ENCODE measurements around the gene TBL1XR1.

The TBL1XR1 gene

GRCh38 chr3:177126015-177126773, 71.1 kb downstream of the TBL1XR1 start:
- H3K4me1 ChIP-seq (ENCODE audit: control insufficient read depth, insufficient read depth, low read length) = peaks cover 53% of the 10 kb centered on the region
- H3K9me3 ChIP-seq (ENCODE audit: control insufficient read depth, insufficient read depth, low read depth, low read length) = no peaks in the 10 kb centered on the region
- H3K36me3 ChIP-seq (ENCODE audit: control insufficient read depth, insufficient read depth, low read length) = peaks cover 8% of the 10 kb centered on the region; the same call in 1 of the 2 replicates
- H3K9ac ChIP-seq (ENCODE audit: low read length) = no peak overlapping the region
- H3K4me3 ChIP-seq (ENCODE audit: low read depth, low read length) = no peak overlapping the region
- H3K27ac ChIP-seq (ENCODE audit: low read depth, low read length) = no peak overlapping the region
- no peaks in the 10 kb centered on the region for H3K27me3 ChIP-seq (ENCODE audit: control insufficient read depth, insufficient read depth, low read length)

GRCh38 chr3:177124882-177125281, 72.4 kb downstream of the TBL1XR1 start:
- peaks cover 2% of the 10 kb centered on the region; the same call in 1 of the 2 replicates for H3K36me3 ChIP-seq (ENCODE audit: control insufficient read depth, insufficient read depth, low read length)
- peaks cover 62% of the 10 kb centered on the region for H3K4me1 ChIP-seq (ENCODE audit: control insufficient read depth, insufficient read depth, low read length)
- no peaks in the 10 kb centered on the region for H3K9me3 ChIP-seq (ENCODE audit: control insufficient read depth, insufficient read depth, low read depth, low read length)
- no peak overlapping the region for H3K4me3 ChIP-seq (ENCODE audit: low read depth, low read length)
- no peak overlapping the region for H3K27ac ChIP-seq (ENCODE audit: low read depth, low read length)
- H3K9ac ChIP-seq (ENCODE audit: low read length) = no peak overlapping the region
- H3K27me3 ChIP-seq (ENCODE audit: control insufficient read depth, insufficient read depth, low read length) = no peaks in the 10 kb centered on the region

- Histone ChIP-seq H3K9ac (ENCODE audit: low read length) (no peak overlapping the region), H3K27ac (ENCODE audit: low read depth, low read length) (no peak overlapping the region), H3K9me3 (ENCODE audit: control insufficient read depth, insufficient read depth, low read depth, low read length) (no peaks in the 10 kb centered on the region), H3K4me3 (ENCODE audit: low read depth, low read length) (no peak overlapping the region), H3K36me3 (ENCODE audit: control insufficient read depth, insufficient read depth, low read length) (no peaks in the 10 kb centered on the region; the same call in 1 of the 2 replicates), H3K27me3 (ENCODE audit: control insufficient read depth, insufficient read depth, low read length) (no peaks in the 10 kb centered on the region), H3K4me1 (ENCODE audit: control insufficient read depth, insufficient read depth, low read length) (peaks cover 66% of the 10 kb centered on the region)
These were observed 73.5 kb downstream of the TBL1XR1 start for GRCh38 chr3:177123822-177124221.

- H3K4me3 ChIP-seq (ENCODE audit: low read depth, low read length) = no peak overlapping the region
- H3K4me1 ChIP-seq (ENCODE audit: control insufficient read depth, insufficient read depth, low read length) = peaks cover 70% of the 10 kb centered on the region
- H3K27me3 ChIP-seq (ENCODE audit: control insufficient read depth, insufficient read depth, low read length) = no peaks in the 10 kb centered on the region
- no peaks in the 10 kb centered on the region for H3K9me3 ChIP-seq (ENCODE audit: control insufficient read depth, insufficient read depth, low read depth, low read length)
- no peak overlapping the region for H3K27ac ChIP-seq (ENCODE audit: low read depth, low read length)
- no peak overlapping the region for H3K9ac ChIP-seq (ENCODE audit: low read length)
- H3K36me3 ChIP-seq (ENCODE audit: control insufficient read depth, insufficient read depth, low read length) = no peaks in the 10 kb centered on the region
These were observed 75.0 kb downstream of the TBL1XR1 start for GRCh38 chr3:177122183-177122856.

- Histone ChIP-seq H3K9ac (ENCODE audit: low read length) (no peak overlapping the region), H3K36me3 (ENCODE audit: control insufficient read depth, insufficient read depth, low read length) (no peaks in the 10 kb centered on the region), H3K4me1 (ENCODE audit: control insufficient read depth, insufficient read depth, low read length) (peaks cover 53% of the 10 kb centered on the region), H3K27me3 (ENCODE audit: control insufficient read depth, insufficient read depth, low read length) (no peaks in the 10 kb centered on the region), H3K27ac (ENCODE audit: low read depth, low read length) (no peak overlapping the region), H3K9me3 (ENCODE audit: control insufficient read depth, insufficient read depth, low read depth, low read length) (no peaks in the 10 kb centered on the region), H3K4me3 (ENCODE audit: low read depth, low read length) (no peak overlapping the region)
These were observed 77.5 kb downstream of the TBL1XR1 start for GRCh38 chr3:177119829-177120228.

- Histone ChIP-seq H3K4me3 (ENCODE audit: low read depth, low read length) (no peak overlapping the region), H3K27me3 (ENCODE audit: control insufficient read depth, insufficient read depth, low read length) (no peaks in the 10 kb centered on the region), H3K4me1 (ENCODE audit: control insufficient read depth, insufficient read depth, low read length) (peaks cover 32% of the 10 kb centered on the region), H3K9ac (ENCODE audit: low read length) (no peak overlapping the region), H3K9me3 (ENCODE audit: control insufficient read depth, insufficient read depth, low read depth, low read length) (no peaks in the 10 kb centered on the region), H3K27ac (ENCODE audit: low read depth, low read length) (no peak overlapping the region), H3K36me3 (ENCODE audit: control insufficient read depth, insufficient read depth, low read length) (no peaks in the 10 kb centered on the region)
These were observed 83.0 kb downstream of the TBL1XR1 start for GRCh38 chr3:177114253-177114652.

GRCh38 chr3:177111541-177111949, 85.7 kb downstream of the TBL1XR1 start:
- peaks cover 30% of the 10 kb centered on the region for H3K4me1 ChIP-seq (ENCODE audit: control insufficient read depth, insufficient read depth, low read length)
- no peak overlapping the region for H3K27ac ChIP-seq (ENCODE audit: low read depth, low read length)
- no peaks in the 10 kb centered on the region for H3K9me3 ChIP-seq (ENCODE audit: control insufficient read depth, insufficient read depth, low read depth, low read length)
- no peaks in the 10 kb centered on the region for H3K27me3 ChIP-seq (ENCODE audit: control insufficient read depth, insufficient read depth, low read length)
- H3K36me3 ChIP-seq (ENCODE audit: control insufficient read depth, insufficient read depth, low read length) = no peaks in the 10 kb centered on the region
- H3K4me3 ChIP-seq (ENCODE audit: low read depth, low read length) = no peak overlapping the region
- H3K9ac ChIP-seq (ENCODE audit: low read length) = no peak overlapping the region

GRCh38 chr3:177110895-177111294, 86.4 kb downstream of the TBL1XR1 start:
- H3K27me3 ChIP-seq (ENCODE audit: control insufficient read depth, insufficient read depth, low read length) = no peaks in the 10 kb centered on the region
- H3K9ac ChIP-seq (ENCODE audit: low read length) = no peak overlapping the region
- peaks cover 31% of the 10 kb centered on the region for H3K4me1 ChIP-seq (ENCODE audit: control insufficient read depth, insufficient read depth, low read length)
- H3K9me3 ChIP-seq (ENCODE audit: control insufficient read depth, insufficient read depth, low read depth, low read length) = no peaks in the 10 kb centered on the region
- no peak overlapping the region for H3K4me3 ChIP-seq (ENCODE audit: low read depth, low read length)
- no peaks in the 10 kb centered on the region for H3K36me3 ChIP-seq (ENCODE audit: control insufficient read depth, insufficient read depth, low read length)
- no peak overlapping the region for H3K27ac ChIP-seq (ENCODE audit: low read depth, low read length)

GRCh38 chr3:177110386-177110785, 86.9 kb downstream of the TBL1XR1 start:
- Histone ChIP-seq H3K4me3 (ENCODE audit: low read depth, low read length) (no peak overlapping the region), H3K9me3 (ENCODE audit: control insufficient read depth, insufficient read depth, low read depth, low read length) (no peaks in the 10 kb centered on the region), H3K36me3 (ENCODE audit: control insufficient read depth, insufficient read depth, low read length) (no peaks in the 10 kb centered on the region), H3K4me1 (ENCODE audit: control insufficient read depth, insufficient read depth, low read length) (peaks cover 35% of the 10 kb centered on the region), H3K9ac (ENCODE audit: low read length) (no peak overlapping the region), H3K27ac (ENCODE audit: low read depth, low read length) (no peak overlapping the region), H3K27me3 (ENCODE audit: control insufficient read depth, insufficient read depth, low read length) (no peaks in the 10 kb centered on the region)

- H3K9me3 ChIP-seq (ENCODE audit: control insufficient read depth, insufficient read depth, low read depth, low read length) = no peaks in the 10 kb centered on the region
- H3K9ac ChIP-seq (ENCODE audit: low read length) = no peak overlapping the region
- H3K4me1 ChIP-seq (ENCODE audit: control insufficient read depth, insufficient read depth, low read length) = peaks cover 37% of the 10 kb centered on the region
- no peaks in the 10 kb centered on the region for H3K36me3 ChIP-seq (ENCODE audit: control insufficient read depth, insufficient read depth, low read length)
- no peak overlapping the region for H3K4me3 ChIP-seq (ENCODE audit: low read depth, low read length)
- no peak overlapping the region for H3K27ac ChIP-seq (ENCODE audit: low read depth, low read length)
- no peaks in the 10 kb centered on the region for H3K27me3 ChIP-seq (ENCODE audit: control insufficient read depth, insufficient read depth, low read length)
These were observed 87.5 kb downstream of the TBL1XR1 start for GRCh38 chr3:177109688-177110330.

- H3K4me1 ChIP-seq (ENCODE audit: control insufficient read depth, insufficient read depth, low read length) = peaks cover 37% of the 10 kb centered on the region
- H3K27ac ChIP-seq (ENCODE audit: low read depth, low read length) = no peak overlapping the region
- H3K4me3 ChIP-seq (ENCODE audit: low read depth, low read length) = no peak overlapping the region
- no peaks in the 10 kb centered on the region for H3K9me3 ChIP-seq (ENCODE audit: control insufficient read depth, insufficient read depth, low read depth, low read length)
- no peaks in the 10 kb centered on the region for H3K36me3 ChIP-seq (ENCODE audit: control insufficient read depth, insufficient read depth, low read length)
- H3K9ac ChIP-seq (ENCODE audit: low read length) = no peak overlapping the region
- H3K27me3 ChIP-seq (ENCODE audit: control insufficient read depth, insufficient read depth, low read length) = no peaks in the 10 kb centered on the region
These were observed 88.6 kb downstream of the TBL1XR1 start for GRCh38 chr3:177108648-177109047.
